Uterus (tissue), 4 donors: Measurements from ENCODE around the gene KCNIP1. TPM values are rescaled to one million over a fixed set of nuclear protein-coding genes. Genes with fewer than 3 reads are reported as not detected.

Experiments used
- DNase-seq, 2 donors: peaks; one replicate each; pipeline ENCODE4 v3.0.0-alpha.2; 2019 to 2020
- H3K27ac ChIP-seq, 2 donors: fragments of 200-600 bp; sonication (generic); 1 replicate in 1 of 2; 2 replicates in 1 of 2; pipeline ENCODE4 v1.5.1; 2016 to 2018
- H3K27me3 ChIP-seq, 2 donors: fragments of 200-600 bp; sonication (generic); one replicate each; pipeline ENCODE4 v1.5.1; 2018 to 2019; ENCODE audit warnings: control low read depth in 1 of 2
- H3K36me3 ChIP-seq, 2 donors: fragments of 200-600 bp; sonication (generic); one replicate each; pipeline ENCODE4 v1.5.1; 2019; ENCODE audit warnings: control low read depth in 1 of 2
- H3K4me1 ChIP-seq, 2 donors: fragments of 200-600 bp; sonication (generic); one replicate each; pipeline ENCODE4 v1.5.1; 2018 to 2019; ENCODE audit warnings: control low read depth in 1 of 2
- H3K4me3 ChIP-seq, 2 donors: fragments of 200-600 bp; sonication (generic); 1 replicate in 1 of 2; 2 replicates in 1 of 2; pipeline ENCODE4 v1.5.1; 2018 to 2019; ENCODE audit warnings: mild to moderate bottlenecking in 1 of 2
- H3K9me3 ChIP-seq, 2 donors: fragments of 200-600 bp; sonication (generic); one replicate each; pipeline ENCODE4 v1.5.1; 2019; ENCODE audit warnings: control low read depth in 1 of 2
- CTCF ChIP-seq, 4 experiments: fragments of 200-600 bp in 2 of 4; fragments of 450-650 bp in 2 of 4; sonication (generic) in 2 of 4; IDR thresholded peaks; one replicate each; pipeline ENCODE4 v1.5.1; 2016 to 2019; ENCODE audit warnings: antibody characterized with exemption in 4 of 4, mild to moderate bottlenecking in 2 of 4, moderate library complexity in 1 of 4
- POLR2A ChIP-seq, 2 donors: fragments of 450-650 bp; IDR thresholded peaks; one replicate each; pipeline ENCODE4 v1.6.1; 2016; ENCODE audit warnings: antibody characterized with exemption in 2 of 2, mild to moderate bottlenecking in 1 of 2, moderate library complexity in 1 of 2
- intact Hi-C: fragments of 100-400 bp; cut with DNase I; formaldehyde crosslinking; loops from one replicate; pipeline ENCODE4 v1.15.1; 2023; ENCODE audit warnings: low total_unique reads
- total RNA-seq, 4 donors: library from RNA; depleted of rRNA in 3 of 4; stranded (reverse); fragments of >200 nt in 3 of 4; gene quantifications; one replicate each; pipeline versions ENCODE4 v1.1.0 to v1.2.4, GENCODE V29; 2014 to 2023
- donor health status: DM: yes; HTN: yes; CAD: no.

The KCNIP1 gene
- total RNA-seq, 4 donors from 2014 or later = 1.3 to 7.0 (median 3.9) TPM

GRCh38 chr5:170628028-170628427, 124.2 kb downstream of the KCNIP1 start:
- intact Hi-C loops = loop anchor here (10.0 kb wide), 1 partner anchor 403 kb away; no protein-coding TSS in a partner anchor

GRCh38 chr5:170628691-170629565, 125.1 kb downstream of the KCNIP1 start:
- H3K4me1 ChIP-seq = peaks cover 0 to 6% of the 10 kb centered on the region in 2 donors
- no peaks in the 10 kb centered on the region for H3K27me3 ChIP-seq
- TF ChIP-seq CTCF (IDR thresholded peaks at IDR 0.05) = no peak
- no peak for TF ChIP-seq POLR2A (IDR thresholded peaks at IDR 0.05)
- H3K36me3 ChIP-seq = no peaks in the 10 kb centered on the region
- H3K4me3 ChIP-seq = no peak overlapping the region
- no peak for DNase-seq
- no peaks in the 10 kb centered on the region for H3K9me3 ChIP-seq
- H3K27ac ChIP-seq = no peak overlapping the region
- intact Hi-C loops = loop anchor here (10.0 kb wide), 1 partner anchor 404 kb away; no protein-coding TSS in a partner anchor

More at GRCh38 chr5:170628028-170628427, 124.2 kb downstream of the KCNIP1 start:
- no peaks in the 10 kb centered on the region for H3K9me3 ChIP-seq
- TF ChIP-seq POLR2A (IDR thresholded peaks at IDR 0.05) = no peak
- TF ChIP-seq CTCF (IDR thresholded peaks at IDR 0.05) = no peak
- DNase-seq = no peak
- H3K27me3 ChIP-seq = no peaks in the 10 kb centered on the region
- H3K4me1 ChIP-seq = peaks cover 0 to 3% of the 10 kb centered on the region in 2 donors
- no peak overlapping the region for H3K27ac ChIP-seq
- H3K36me3 ChIP-seq = no peaks in the 10 kb centered on the region
- no peak overlapping the region for H3K4me3 ChIP-seq

GRCh38 chr5:170629566-170630175, 125.9 kb downstream of the KCNIP1 start:
- Histone ChIP-seq H3K36me3 (no peaks in the 10 kb centered on the region), H3K4me3 (no peak overlapping the region), H3K27ac (no peak overlapping the region), H3K9me3 (no peaks in the 10 kb centered on the region), H3K27me3 (no peaks in the 10 kb centered on the region), H3K4me1 (peaks cover 0 to 9% of the 10 kb centered on the region in 2 donors)
- TF ChIP-seq POLR2A (IDR thresholded peaks at IDR 0.05) (no peak), CTCF (IDR thresholded peaks at IDR 0.05) (no peak)
- intact Hi-C loops = loop anchor here (2.0 to 10.0 kb wide), 2 partner anchors 197 to 405 kb away; no protein-coding TSS in a partner anchor
- no peak for DNase-seq

GRCh38 chr5:170630226-170630625, 126.4 kb downstream of the KCNIP1 start:
- Histone ChIP-seq H3K27ac (no peak overlapping the region), H3K4me3 (no peak overlapping the region), H3K9me3 (no peaks in the 10 kb centered on the region), H3K36me3 (no peaks in the 10 kb centered on the region), H3K27me3 (no peaks in the 10 kb centered on the region), H3K4me1 (peaks cover 0 to 9% of the 10 kb centered on the region in 2 donors)
- DNase-seq = no peak
- TF ChIP-seq POLR2A (IDR thresholded peaks at IDR 0.05) (no peak), CTCF (IDR thresholded peaks at IDR 0.05) (no peak)
- intact Hi-C loops = loop anchor here (2.0 kb wide), 1 partner anchor 197 kb away; no protein-coding TSS in a partner anchor
